Activated CD8-positive, alpha-beta memory T cell treated with anti-CD3 and anti-CD28 coated beads for 4 hours (primary cell): ENCODE data around the gene PI4KA.
"Not testable (repeated sequence)": the region's sequence is repeated elsewhere in the genome, so short reads cannot be mapped to it uniquely, and the experiment has no call there.

ENCODE experiments used
- DNase-seq, 2 donors: peaks; one replicate each; pipeline ENCODE4 v3.0.0-alpha.2; 2020; ENCODE audit warnings: low read depth in 2 of 2

The PI4KA gene

GRCh38 chr22:20725987-20726558, 132.5 kb downstream of the PI4KA start:
- DNase-seq = no peak

GRCh38 chr22:20724676-20725454, 133.7 kb downstream of the PI4KA start:
- DNase-seq = no peak

GRCh38 chr22:20721409-20722218, 137.0 kb downstream of the PI4KA start:
- no peak for DNase-seq

- no peak for DNase-seq
Observed at GRCh38 chr22:20720692-20721408, 137.8 kb downstream of the PI4KA start.

- not testable (repeated sequence) for DNase-seq
Observed at GRCh38 chr22:20718727-20719126, 139.9 kb downstream of the PI4KA start.

GRCh38 chr22:20717981-20718380, 140.6 kb downstream of the PI4KA start:
- not testable (repeated sequence) for DNase-seq

GRCh38 chr22:20717213-20717866, 141.3 kb downstream of the PI4KA start:
- DNase-seq = not testable (repeated sequence)

- DNase-seq = not testable (repeated sequence)
Observed at GRCh38 chr22:20713116-20713515, 145.5 kb downstream of the PI4KA start.

GRCh38 chr22:20709966-20710365, 148.6 kb downstream of the PI4KA start:
- DNase-seq = not testable (repeated sequence)

- DNase-seq = not testable (repeated sequence)
Observed at GRCh38 chr22:20707549-20708118, 151.0 kb downstream of the PI4KA start.

GRCh38 chr22:20703816-20704609, 154.6 kb downstream of the PI4KA start:
- not testable (repeated sequence) for DNase-seq

GRCh38 chr22:20703414-20703806, 155.2 kb downstream of the PI4KA start:
- not testable (repeated sequence) for DNase-seq

GRCh38 chr22:20702546-20703413, 155.8 kb downstream of the PI4KA start:
- DNase-seq = peak; percentile 95 to 97

GRCh38 chr22:20702175-20702545, 156.5 kb downstream of the PI4KA start:
- DNase-seq = not testable (repeated sequence)

- DNase-seq = not testable (repeated sequence)
Observed at GRCh38 chr22:20701680-20702136, 156.9 kb downstream of the PI4KA start.

- DNase-seq = not testable (repeated sequence)
Observed at GRCh38 chr22:20700347-20700746, 158.3 kb downstream of the PI4KA start.

GRCh38 chr22:20699856-20700255, 158.8 kb downstream of the PI4KA start:
- DNase-seq = not testable (repeated sequence)

GRCh38 chr22:20697481-20698113, 161.0 kb downstream of the PI4KA start:
- peak in 1 of 2 donors; percentile 45 for DNase-seq
